K562 (cell line): ENCODE results near the gene SSH3. TPM values are rescaled to one million over a fixed set of nuclear protein-coding genes. Genes with fewer than 3 reads are reported as not detected.

Experiments
- ARHGAP35 ChIP-seq: fragments of 450-650 bp; IDR thresholded peaks from 2 replicates; pipeline ENCODE4 v1.6.1; 2018; ENCODE audit not compliant: partially characterized antibody
- CEBPB ChIP-seq: fragments of 450-650 bp; IDR thresholded peaks from 2 replicates; pipeline ENCODE4 v1.6.1; 2016; ENCODE audit warnings: missing genetic modification characterization, missing compliant biosample characterization
- CEBPZ ChIP-seq: fragments of 150-350 bp; IDR thresholded peaks from 2 replicates; pipeline ENCODE4 v1.6.1; 2014; ENCODE audit warnings: low read depth, mild to moderate bottlenecking, low read length, borderline replicate concordance
- DDX20 ChIP-seq: fragments of 450-650 bp; IDR thresholded peaks from 2 replicates; pipeline ENCODE4 v1.6.1; 2016; ENCODE audit warnings: missing genetic modification characterization, low read depth, mild to moderate bottlenecking, missing compliant biosample characterization, moderate library complexity
- FOXP1 ChIP-seq: sonication (generic); formaldehyde crosslinking; IDR thresholded peaks from 2 replicates; pipeline ENCODE4 v1.8.0; 2022; ENCODE audit warnings: mild to moderate bottlenecking, missing genetic modification reagents
- GABPA ChIP-seq: fragments of 200-800 bp; sonication (Bioruptor generic); conservative IDR thresholded peaks from 2 replicates; pipeline ENCODE4 v1.6.1; 2016; ENCODE audit warnings: low read depth, missing genetic modification characterization, missing compliant biosample characterization
- GTF2A2 ChIP-seq: IDR thresholded peaks from 2 replicates; pipeline ENCODE4 v1.6.1; 2016; ENCODE audit warnings: mild to moderate bottlenecking, missing genetic modification characterization, missing compliant biosample characterization
- HNRNPL ChIP-seq: fragments of 200-400 bp; formaldehyde crosslinking; IDR thresholded peaks from 2 replicates; pipeline ENCODE4 v1.6.1; 2017; ENCODE audit warnings: low read depth, mild to moderate bottlenecking, low read length
- MCM7 ChIP-seq, 2 experiments: fragments of 450-650 bp; IDR thresholded peaks; 2 replicates each; pipeline ENCODE4 v1.6.1; 2016 to 2018
- MYC ChIP-seq, 2 experiments: fragments of 250-450 bp in 1 of 2; sonication (Bioruptor Pico) in 1 of 2; IDR thresholded peaks; 2 replicates each; pipeline versions ENCODE4 v1.5.1 to v1.6.1; 2012 to 2021; ENCODE audit warnings: low read depth in 2 of 2, borderline replicate concordance in 1 of 2, improper control_type of control experiment in 1 of 2, low read length in 1 of 2, mild to moderate bottlenecking in 1 of 2, moderate library complexity in 1 of 2
- POLR2AphosphoS5 ChIP-seq: IDR thresholded peaks from 2 replicates; pipeline ENCODE4 v1.6.1; 2011; ENCODE audit warnings: mild to moderate bottlenecking, low read depth, low read length, moderate library complexity; ENCODE audit not compliant: control insufficient read depth, insufficient read depth
- RBM14 ChIP-seq: fragments of 200-400 bp; formaldehyde crosslinking; IDR thresholded peaks from 2 replicates; pipeline ENCODE4 v1.6.1; 2018; ENCODE audit warnings: low read depth, mild to moderate bottlenecking, low read length, moderate library complexity, borderline replicate concordance; ENCODE audit not compliant: insufficient read depth
- SMARCA4 ChIP-seq: fragments of 450-650 bp; IDR thresholded peaks from 2 replicates; pipeline ENCODE4 v1.6.1; 2016
- SMARCC2 ChIP-seq: fragments of 450-650 bp; IDR thresholded peaks from 2 replicates; pipeline ENCODE4 v1.6.1; 2017; ENCODE audit warnings: antibody characterized with exemption, moderate library complexity, mild to moderate bottlenecking, low read depth
- SRSF7 ChIP-seq: fragments of 200-400 bp; formaldehyde crosslinking; optimal IDR thresholded peaks from 2 replicates; pipeline ENCODE3; 2017; ENCODE audit warnings: mild to moderate bottlenecking, low read depth, low read length
- TEAD4 ChIP-seq, 2 experiments: sonication (generic) in 1 of 2; formaldehyde crosslinking in 1 of 2; IDR thresholded peaks; 2 replicates each; pipeline versions ENCODE4 v1.6.1 to v1.8.0; 2012 to 2022; ENCODE audit warnings: borderline replicate concordance in 1 of 2, inconsistent platforms in 1 of 2, low read length in 1 of 2, mild to moderate bottlenecking in 1 of 2, missing genetic modification reagents in 1 of 2
- TGIF2 ChIP-seq: sonication (generic); formaldehyde crosslinking; IDR thresholded peaks from 2 replicates; pipeline ENCODE4 v1.8.1; 2022; ENCODE audit warnings: mild to moderate bottlenecking, missing genetic modification reagents, moderate library complexity
- USF2 ChIP-seq: sonication (generic); formaldehyde crosslinking; IDR thresholded peaks from 2 replicates; pipeline ENCODE4 v1.5.0; 2020; ENCODE audit warnings: missing genetic modification reagents
- ZHX1 ChIP-seq: fragments of 150-350 bp; conservative IDR thresholded peaks from 2 replicates; pipeline ENCODE4 v1.6.1; 2014; ENCODE audit warnings: low read length
- ZNF140 ChIP-seq: fragments of 250-450 bp; sonication (Bioruptor Pico); IDR thresholded peaks from 2 replicates; pipeline ENCODE4 v1.8.0; 2021; ENCODE audit warnings: moderate library complexity, mild to moderate bottlenecking, inconsistent platforms
- ZNF717 ChIP-seq: fragments of 250-450 bp; sonication (Bioruptor Pico); IDR thresholded peaks from 2 replicates; pipeline ENCODE4 v1.5.0; 2021
- polyA plus RNA-seq, 8 experiments: library from polyadenylated mRNA; depleted of rRNA in 4 of 8; stranded (reverse) in 5 of 8; unstranded in 3 of 8; fragments of >200 nt; fragmentation: Nextera tagmentation in 2 of 8; fragmentation: Illumina TruSeq in 1 of 8; extraction: Ambion mirVana in 2 of 8; extraction: Trizol in 1 of 8; gene quantifications; 2 replicates each; pipeline versions ENCODE4 v1.2.1 to v1.2.3, GENCODE V29; 2011 to 2014; ENCODE audit warnings: inconsistent platforms in 1 of 8, missing spikeins in 1 of 8
- total RNA-seq, 7 experiments: library from RNA; depleted of rRNA in 6 of 7; stranded (reverse); fragments of >200 nt in 6 of 7; fragmentation: Illumina TruSeq in 2 of 7; extraction: Trizol in 2 of 7; gene quantifications; 2 replicates each; pipeline versions ENCODE4 v1.2.1 to v1.2.3, GENCODE V29; 2011 to 2021; ENCODE audit warnings: low replicate concordance in 1 of 7

Gene SSH3
- total and polyA plus RNA-seq, 9 of the 15 experiments (the other 6 are each of a cell fraction or from before 2014, with no cell fraction given): 0.07 to 1.0 (median 0.24) TPM; not detected in 3

- TF ChIP-seq USF2 (CRISPR knock-in tag) (no peak), MCM7 (IDR thresholded peaks at IDR 0.05) (no peak), ZHX1 (no peak), TEAD4 (IDR thresholded peaks at IDR 0.05; ENCODE audit: low read length) (no peak; the same call in 1 of the 2 replicates), TEAD4 (CRISPR knock-in tag; IDR thresholded peaks at IDR 0.05; ENCODE audit: borderline replicate concordance) (no peak), SMARCA4 (peak; percentile 47), CEBPB (no peak), GABPA (tag) (peak; percentile 74), DDX20 (tag) (no peak), SMARCC2 (no peak), POLR2AphosphoS5 (peak; percentile 39), TGIF2 (CRISPR knock-in tag) (no peak), MYC (IDR thresholded peaks at IDR 0.05; ENCODE audit: low read depth, low read length) (no peak), MYC (CRISPR knock-in tag; IDR thresholded peaks at IDR 0.05; ENCODE audit: borderline replicate concordance, low read depth) (0 out of 2 replicates have a peak, but pooled peaks have one; percentile 36), ZNF140 (CRISPR knock-in tag) (no peak), SRSF7 (no peak), CEBPZ (no peak), ARHGAP35 (no peak), RBM14 (no peak), GTF2A2 (tag) (no peak), ZNF717 (no peak), HNRNPL (no peak), FOXP1 (0 out of 2 replicates have a peak, but pooled peaks have one; percentile 4)
Observed at GRCh38 chr11:67353317-67354074, 50.2 kb downstream of the SSH3 start, which contains the start of gene POLD4 (continued).
